Kidney epithelial cell (primary cell): ENCODE measurements around the gene SHCBP1. TPM values are rescaled to one million over a fixed set of nuclear protein-coding genes. Genes with fewer than 3 reads are reported as not detected.

ENCODE experiments used
- DNase-seq: peaks from one replicate; pipeline ENCODE4 v3.0.0-alpha.2; 2010; ENCODE audit warnings: low read depth
- H3K27me3 ChIP-seq: 2 replicates; pipeline ENCODE4 v1.6.0; 2011; ENCODE audit warnings: low read length; ENCODE audit not compliant: control insufficient read depth, insufficient read depth
- H3K36me3 ChIP-seq: 2 replicates; pipeline ENCODE4 v1.5.1; 2011; ENCODE audit warnings: low read length; ENCODE audit not compliant: control insufficient read depth, insufficient read depth
- H3K4me3 ChIP-seq: 2 replicates; pipeline ENCODE4 v1.5.1; 2011; ENCODE audit warnings: low read depth, mild to moderate bottlenecking, control low read depth, low read length
- CTCF ChIP-seq: IDR thresholded peaks from 2 replicates; pipeline ENCODE4 v1.5.1; 2011; ENCODE audit warnings: mild to moderate bottlenecking, moderate library complexity, low read length, control low read depth, inconsistent platforms; ENCODE audit not compliant: insufficient read depth, poor library complexity, severe bottlenecking
- total RNA-seq: library from RNA; depleted of rRNA; stranded (reverse); fragments of >200 nt; gene quantifications from 2 replicates; pipeline ENCODE4 v1.2.3, GENCODE V29; 2015

Gene SHCBP1
- 2.2 and 3.7 TPM in 2 replicates for total RNA-seq

- no peaks in the 10 kb centered on the region for H3K27me3 ChIP-seq
- DNase-seq = peak; percentile 42
- no peaks in the 10 kb centered on the region for H3K36me3 ChIP-seq
- no peak for TF ChIP-seq CTCF
- H3K4me3 ChIP-seq = peak within 1 kb of the TSS; percentile 84
Measured at GRCh38 chr16:46621006-46621933, at the start of gene SHCBP1. Gene SHCBP1, minus strand, starts transcription at chr16:46621379. Its CDS starts 20 bp downstream, at chr16:46621359.

- no peak overlapping the region for H3K4me3 ChIP-seq
- no peaks in the 10 kb centered on the region for H3K36me3 ChIP-seq
- no peak for TF ChIP-seq CTCF
- H3K27me3 ChIP-seq = no peaks in the 10 kb centered on the region
- no peak for DNase-seq
Measured at GRCh38 chr16:46662123-46662522, 40.9 kb upstream of the SHCBP1 start.

- no peak overlapping the region for H3K4me3 ChIP-seq
- H3K36me3 ChIP-seq = no peaks in the 10 kb centered on the region
- no peaks in the 10 kb centered on the region for H3K27me3 ChIP-seq
- no peak for DNase-seq
- TF ChIP-seq CTCF = no peak
Measured at GRCh38 chr16:46658925-46659324, 37.7 kb upstream of the SHCBP1 start.

- Histone ChIP-seq H3K36me3 (no peaks in the 10 kb centered on the region), H3K27me3 (no peaks in the 10 kb centered on the region), H3K4me3 (no peak overlapping the region)
- TF ChIP-seq CTCF = no peak
- no peak for DNase-seq
Measured at GRCh38 chr16:46651305-46651704, 30.1 kb upstream of the SHCBP1 start.

- H3K4me3 ChIP-seq = no peak overlapping the region
- TF ChIP-seq CTCF = no peak
- H3K36me3 ChIP-seq = no peaks in the 10 kb centered on the region
- no peaks in the 10 kb centered on the region for H3K27me3 ChIP-seq
- DNase-seq = no peak
Measured at GRCh38 chr16:46650254-46650623, 29.1 kb upstream of the SHCBP1 start.

- H3K4me3 ChIP-seq = no peak overlapping the region
- TF ChIP-seq CTCF = no peak
Measured at GRCh38 chr16:46649588-46650253, 28.5 kb upstream of the SHCBP1 start.

More at GRCh38 chr16:46649588-46650253, 28.5 kb upstream of the SHCBP1 start:
- DNase-seq = no peak
- H3K27me3 ChIP-seq = no peaks in the 10 kb centered on the region
- no peaks in the 10 kb centered on the region for H3K36me3 ChIP-seq
